Dermis microvascular lymphatic vessel endothelial cell (primary cell): ENCODE data around the gene CAAP1. TPM values are rescaled to one million over a fixed set of nuclear protein-coding genes. Genes with fewer than 3 reads are reported as not detected.
A peak's percentile ranks its signal among the peaks of the same experiment; 100 is the strongest.
"Not testable (repeated sequence)": the region's sequence is repeated elsewhere in the genome, so short reads cannot be mapped to it uniquely, and the experiment has no call there.

ENCODE experiments used
- DNase-seq, 2 donors: peaks; one replicate each; pipeline versions ENCODE4 v3.0.0 to v3.0.0-alpha.2; 2010; ENCODE audit warnings: low read depth in 2 of 2
- total RNA-seq: library from RNA; depleted of rRNA; stranded (reverse); fragments of >200 nt; gene quantifications from 2 replicates; pipeline ENCODE4 v1.2.1, GENCODE V29; 2014

CAAP1 gene
- 10.9 and 11.5 TPM in 2 replicates for total RNA-seq

- peak; percentile 89 to 96 for DNase-seq
Observed at GRCh38 chr9:26892251-26893029, at the start of gene CAAP1. TSS of gene CAAP1 (minus strand) at chr9:26892802. CDS start at chr9:26892715, 87 bp downstream.

GRCh38 chr9:26940779-26941178, 48.2 kb upstream of the CAAP1 start:
- no peak for DNase-seq

GRCh38 chr9:26939955-26940711, 47.5 kb upstream of the CAAP1 start:
- no peak for DNase-seq

- DNase-seq: no peak
Observed at GRCh38 chr9:26937816-26938371, 45.3 kb upstream of the CAAP1 start.

GRCh38 chr9:26935847-26936246, 43.2 kb upstream of the CAAP1 start:
- no peak for DNase-seq

- no peak for DNase-seq
Observed at GRCh38 chr9:26928902-26929495, 36.4 kb upstream of the CAAP1 start.

- no peak for DNase-seq
Observed at GRCh38 chr9:26925609-26926008, 33.0 kb upstream of the CAAP1 start.

- DNase-seq: no peak
Observed at GRCh38 chr9:26919698-26920097, 27.1 kb upstream of the CAAP1 start.

GRCh38 chr9:26913138-26913668, 20.6 kb upstream of the CAAP1 start:
- DNase-seq: no peak

- DNase-seq: no peak
Observed at GRCh38 chr9:26904671-26905070, 12.1 kb upstream of the CAAP1 start.

- DNase-seq: no peak
Observed at GRCh38 chr9:26904070-26904469, 11.5 kb upstream of the CAAP1 start.

GRCh38 chr9:26893030-26893676, 551 bp upstream of the CAAP1 start:
- DNase-seq: no peak

GRCh38 chr9:26891726-26892125, 876 bp downstream of the CAAP1 start:
- no peak for DNase-seq

GRCh38 chr9:26888271-26888670, 4.3 kb downstream of the CAAP1 start:
- DNase-seq: no peak

GRCh38 chr9:26882154-26882553, 10.4 kb downstream of the CAAP1 start:
- DNase-seq: no peak

- DNase-seq: no peak
Observed at GRCh38 chr9:26880262-26880661, 12.3 kb downstream of the CAAP1 start.

GRCh38 chr9:26875155-26875554, 17.4 kb downstream of the CAAP1 start:
- DNase-seq: not testable (repeated sequence)

GRCh38 chr9:26870292-26870691, 22.3 kb downstream of the CAAP1 start:
- peak in 1 of 2 donors; percentile 59 for DNase-seq

- DNase-seq: peak; percentile 5 to 17
Observed at GRCh38 chr9:26863074-26863473, 29.5 kb downstream of the CAAP1 start.

- DNase-seq: peak; percentile 33 to 56
Observed at GRCh38 chr9:26856413-26857032, 36.1 kb downstream of the CAAP1 start.

- no peak for DNase-seq
Observed at GRCh38 chr9:26850995-26851394, 41.6 kb downstream of the CAAP1 start.
